ENCODE data around the gene FAM83C. TPM values are rescaled to one million over a fixed set of nuclear protein-coding genes. Genes with fewer than 3 reads are reported as not detected.

The FAM83C gene
- total RNA-seq, 1 donor from 2014 or later = not detected

GRCh38 chr20:35284267-35284991 is 7.8 kb downstream of the FAM83C start, which contains the start of gene EIF6:
TSS of gene EIF6 (minus strand) at chr20:35284772. CDS start at chr20:35284487, 285 bp downstream.
- DNase-seq (ENCODE audit: low read depth in 2 of 2) = peak; percentile 82

GRCh38 chr20:35283441-35284266 is 8.6 kb downstream of the FAM83C start:
- peak in 1 of 2 donors; percentile 47 for DNase-seq (ENCODE audit: low read depth in 2 of 2)

GRCh38 chr20:35281506-35282101 is 10.6 kb downstream of the FAM83C start:
- DNase-seq (ENCODE audit: low read depth in 2 of 2) = no peak

- DNase-seq (ENCODE audit: low read depth in 2 of 2) = no peak
Observed at GRCh38 chr20:35280523-35280922, 11.7 kb downstream of the FAM83C start.

- DNase-seq (ENCODE audit: low read depth in 2 of 2) = no peak
Observed at GRCh38 chr20:35279533-35280174, 12.6 kb downstream of the FAM83C start.

- no peak for DNase-seq (ENCODE audit: low read depth in 2 of 2)
Observed at GRCh38 chr20:35279040-35279439, 13.2 kb downstream of the FAM83C start.

GRCh38 chr20:35277531-35278395 is 14.5 kb downstream of the FAM83C start, which contains the start of gene MMP24OS:
TSS of gene MMP24OS (minus strand) at chr20:35278122. CDS start at chr20:35277929, 193 bp downstream.
- DNase-seq (ENCODE audit: low read depth in 2 of 2) = peak; percentile 84 to 90

GRCh38 chr20:35277127-35277526 is 15.1 kb downstream of the FAM83C start:
- no peak for DNase-seq (ENCODE audit: low read depth in 2 of 2)

GRCh38 chr20:35276408-35276807 is 15.8 kb downstream of the FAM83C start:
- no peak for DNase-seq (ENCODE audit: low read depth in 2 of 2)

- DNase-seq (ENCODE audit: low read depth in 2 of 2) = no peak
Observed at GRCh38 chr20:35275741-35276251, 16.4 kb downstream of the FAM83C start.

GRCh38 chr20:35274172-35275092 is 17.8 kb downstream of the FAM83C start:
- no peak for DNase-seq (ENCODE audit: low read depth in 2 of 2)

GRCh38 chr20:35273449-35274171 is 18.6 kb downstream of the FAM83C start:
- no peak for DNase-seq (ENCODE audit: low read depth in 2 of 2)

GRCh38 chr20:35271904-35272303 is 20.3 kb downstream of the FAM83C start:
- no peak for DNase-seq (ENCODE audit: low read depth in 2 of 2)

- DNase-seq (ENCODE audit: low read depth in 2 of 2) = no peak
Observed at GRCh38 chr20:35271073-35271882, 20.9 kb downstream of the FAM83C start.

- DNase-seq (ENCODE audit: low read depth in 2 of 2) = no peak
Observed at GRCh38 chr20:35270021-35270902, 22.0 kb downstream of the FAM83C start.

GRCh38 chr20:35269055-35269781 is 23.0 kb downstream of the FAM83C start:
- peak; percentile 63 to 79 for DNase-seq (ENCODE audit: low read depth in 2 of 2)

Data from lung microvascular endothelial cell (primary cell).